GM13976 (cell line): ENCODE results near the gene MYO1E.

ENCODE experiments used
- DNase-seq: peaks from one replicate; pipeline ENCODE4 v3.0.0; 2012; ENCODE audit warnings: low spot score
- CTCF ChIP-seq: IDR thresholded peaks from 2 replicates; pipeline ENCODE4 v1.5.1; 2012; ENCODE audit warnings: borderline replicate concordance, mild to moderate bottlenecking; ENCODE audit not compliant: insufficient read depth; ENCODE audit errors: extremely low read depth, missing control alignments, control extremely low read depth
- in situ Hi-C: fragments of 300-500 bp; cut with MboI; formaldehyde crosslinking; loops from one replicate; pipeline ENCODE4 v1.12.0; 2022; ENCODE audit warnings: low sequenced_read_pairs, mixed read lengths, inconsistent platforms; ENCODE audit not compliant: unreplicated experiment

MYO1E gene

GRCh38 chr15:59321000-59321689, 51.5 kb downstream of the MYO1E start:
- in situ Hi-C loops = no loop called here
- no peak for TF ChIP-seq CTCF
- no peak for DNase-seq

GRCh38 chr15:59317211-59317610, 55.5 kb downstream of the MYO1E start:
- TF ChIP-seq CTCF = no peak
- in situ Hi-C loops = no loop called here

GRCh38 chr15:59315914-59316451, 56.7 kb downstream of the MYO1E start:
- no peak for TF ChIP-seq CTCF
- DNase-seq = no peak
- in situ Hi-C loops = no loop called here

More at GRCh38 chr15:59317211-59317610, 55.5 kb downstream of the MYO1E start:
- DNase-seq = no peak

- DNase-seq = peak; percentile 47
- in situ Hi-C loops = no loop called here
- no peak for TF ChIP-seq CTCF
Measured at GRCh38 chr15:59313641-59314332, 58.9 kb downstream of the MYO1E start.

- in situ Hi-C loops = no loop called here
- DNase-seq = no peak
- TF ChIP-seq CTCF = no peak
Measured at GRCh38 chr15:59312205-59312604, 60.5 kb downstream of the MYO1E start.

GRCh38 chr15:59311195-59311594, 61.5 kb downstream of the MYO1E start:
- DNase-seq = no peak
- in situ Hi-C loops = no loop called here
- no peak for TF ChIP-seq CTCF
